UCSD-AML1 (cell line): ENCODE data around the gene DIPK1A.
A peak's percentile ranks its signal among the peaks of the same experiment; 100 is the strongest.

Source experiments
- DNase-seq: peaks from one replicate; lab custom pipeline; 2025; ENCODE audit not compliant: unreplicated experiment; lab: John Stamatoyannopoulos, UW

DIPK1A gene

DNA sequence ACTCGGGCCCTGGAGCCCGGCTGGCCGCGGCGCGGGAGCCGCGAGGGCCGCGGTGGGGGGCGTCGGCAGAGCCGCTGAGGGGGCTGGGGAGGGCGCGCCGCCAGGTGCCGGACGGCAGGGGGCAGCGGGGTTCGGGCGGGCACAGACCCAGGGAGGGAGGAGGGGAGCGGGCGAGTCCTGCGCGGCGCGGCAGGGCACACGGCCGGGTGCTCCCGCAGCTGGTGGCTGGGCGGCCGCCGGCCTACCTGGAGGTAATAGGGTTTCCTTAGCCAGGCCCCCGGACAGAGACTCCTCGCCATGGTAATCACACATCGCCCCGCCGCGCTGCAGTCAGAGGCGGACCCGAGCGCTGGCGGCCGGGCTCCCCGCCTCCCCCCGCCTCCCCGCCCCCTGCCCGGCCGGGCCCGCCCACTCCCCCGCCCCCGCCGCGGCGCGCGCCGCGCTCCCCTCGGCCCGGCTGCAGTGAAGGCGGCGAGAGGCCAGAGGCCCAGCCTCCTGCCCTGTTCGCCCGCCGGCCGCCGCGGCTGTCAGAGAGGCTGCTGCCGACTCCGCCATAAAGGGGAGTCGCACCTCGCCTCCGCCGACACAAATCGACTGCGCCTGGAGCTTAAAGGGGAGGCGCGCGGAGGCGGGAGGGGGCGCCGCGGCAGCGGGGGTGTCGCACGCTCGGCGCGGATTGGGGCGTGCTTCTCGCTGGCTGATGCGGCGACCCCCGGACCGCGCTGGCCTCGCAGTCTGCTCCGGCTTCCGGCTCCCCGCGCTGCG is at the start of gene DIPK1A:
Gene DIPK1A (minus strand): TSS at position 332 of the 765 bp plus-strand sequence. CDS start 33 bp downstream, at position 299.
- DNase-seq = peak; percentile 41

DNA sequence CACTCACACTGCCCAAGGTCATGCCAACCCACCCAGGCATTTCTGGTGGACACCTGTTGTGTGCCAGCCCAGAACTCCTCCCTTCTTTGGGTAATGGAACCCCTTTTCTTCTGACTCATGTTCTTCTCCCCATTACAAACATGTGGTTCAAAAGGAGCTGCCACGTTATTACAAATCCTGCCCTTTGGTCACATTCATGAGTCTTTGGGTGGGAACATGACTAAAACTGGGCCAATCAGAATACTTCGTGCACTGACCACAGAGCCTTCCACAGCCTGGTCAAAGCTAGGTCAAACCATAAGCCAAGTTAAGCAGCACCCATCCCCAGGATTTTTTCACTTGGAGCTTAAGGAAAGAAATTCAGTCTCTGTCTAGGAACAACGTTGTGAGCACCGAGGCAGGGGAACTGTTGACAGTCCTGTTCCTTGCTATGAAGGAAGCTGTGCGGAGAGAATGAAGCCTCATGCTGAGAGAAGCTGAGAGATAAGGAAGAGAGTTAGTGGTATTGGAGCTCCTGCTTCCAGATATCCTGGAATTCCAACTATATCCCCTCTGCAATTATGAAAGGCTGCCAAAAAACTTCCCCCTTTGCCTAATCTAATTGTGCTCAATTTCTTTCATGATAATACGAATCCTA is 46.8 kb upstream of the DIPK1A start:
- no peak for DNase-seq

DNA sequence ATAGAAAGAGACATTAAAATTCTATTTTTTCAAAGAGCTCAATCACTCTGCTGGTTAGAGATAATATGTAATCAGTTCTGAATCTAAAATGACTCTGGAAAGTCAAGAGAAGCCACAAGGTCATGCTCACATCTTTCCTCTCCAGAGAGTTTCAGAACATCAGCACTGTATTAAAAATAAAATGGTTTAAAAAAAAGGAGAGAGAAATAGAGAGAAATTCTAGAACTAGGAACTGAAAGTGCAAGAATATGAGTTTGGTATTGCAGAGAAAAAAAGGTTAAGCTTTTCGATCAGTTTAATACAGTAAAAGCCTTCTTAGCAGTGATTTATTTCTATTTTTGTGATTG is 44.0 kb upstream of the DIPK1A start:
- no peak for DNase-seq

DNA sequence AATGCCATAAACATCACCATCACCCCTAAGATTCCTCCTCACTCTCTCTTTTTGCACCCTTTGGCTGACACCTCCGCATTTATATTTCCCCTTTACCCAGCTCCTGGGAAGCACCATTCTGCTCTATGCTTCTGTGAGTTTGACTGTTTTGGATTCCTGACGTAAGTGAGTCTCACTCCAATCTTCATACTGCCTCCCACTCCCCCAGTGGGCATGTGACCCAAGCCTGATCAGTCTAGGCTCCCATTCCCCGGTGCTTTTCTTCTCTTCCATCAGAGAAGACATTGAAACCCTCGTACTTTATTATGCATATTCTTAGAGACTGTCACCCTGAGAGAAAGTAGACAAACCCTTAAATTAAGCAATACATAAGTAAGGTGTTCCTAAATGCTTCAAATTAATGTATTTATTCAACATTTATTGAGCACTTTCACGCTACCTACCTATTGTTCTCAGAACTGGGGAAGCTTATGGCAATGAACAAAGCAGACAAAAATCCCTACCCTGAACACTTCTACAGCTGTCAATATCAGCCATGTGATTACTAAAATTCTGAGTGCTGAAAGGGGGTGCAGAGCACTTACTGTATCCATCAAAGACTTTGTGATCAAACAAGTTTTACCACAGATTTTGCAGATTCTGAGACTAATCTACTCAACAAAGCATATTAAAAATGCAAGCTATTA is 43.4 kb upstream of the DIPK1A start:
- no peak for DNase-seq

DNA sequence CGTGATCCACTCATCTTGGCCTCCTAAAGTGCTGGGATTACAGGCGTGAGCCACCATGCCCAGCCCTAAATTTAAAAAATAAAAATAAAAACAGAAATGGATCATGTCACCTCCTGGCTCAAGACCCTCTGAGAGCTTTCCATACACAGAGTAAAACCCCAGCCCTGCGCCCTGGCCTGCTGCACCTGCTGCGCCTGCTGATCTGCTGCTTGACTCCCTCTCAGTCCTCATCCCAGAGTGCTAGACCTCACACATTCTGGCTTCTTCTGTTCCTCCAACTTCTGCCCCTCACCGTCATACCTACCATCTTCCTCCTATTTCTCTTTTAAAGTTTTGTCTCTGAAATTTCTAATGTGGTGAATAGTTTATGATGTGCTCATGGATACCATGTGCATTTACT is 42.7 kb upstream of the DIPK1A start:
- DNase-seq = no peak

DNA sequence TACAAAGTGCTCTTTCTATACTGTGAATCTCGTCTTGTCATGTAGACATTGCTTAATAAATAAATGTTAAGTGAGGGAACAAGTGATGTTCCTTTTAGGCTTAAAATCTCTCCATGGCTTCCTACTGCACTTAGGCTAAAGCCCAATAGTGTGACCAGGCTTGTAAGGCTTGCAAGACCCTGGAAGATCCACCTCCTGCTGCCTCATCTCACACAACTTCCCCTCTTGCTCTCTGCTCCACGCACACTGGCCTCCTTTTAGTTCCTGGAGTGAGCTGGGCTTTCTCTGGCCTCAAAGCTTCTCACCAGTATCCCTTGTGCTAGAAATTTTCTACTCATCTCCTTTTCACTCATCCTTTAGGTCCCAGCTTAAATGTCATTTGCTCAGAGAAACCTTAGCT is 41.5 kb upstream of the DIPK1A start:
- no peak for DNase-seq

DNA sequence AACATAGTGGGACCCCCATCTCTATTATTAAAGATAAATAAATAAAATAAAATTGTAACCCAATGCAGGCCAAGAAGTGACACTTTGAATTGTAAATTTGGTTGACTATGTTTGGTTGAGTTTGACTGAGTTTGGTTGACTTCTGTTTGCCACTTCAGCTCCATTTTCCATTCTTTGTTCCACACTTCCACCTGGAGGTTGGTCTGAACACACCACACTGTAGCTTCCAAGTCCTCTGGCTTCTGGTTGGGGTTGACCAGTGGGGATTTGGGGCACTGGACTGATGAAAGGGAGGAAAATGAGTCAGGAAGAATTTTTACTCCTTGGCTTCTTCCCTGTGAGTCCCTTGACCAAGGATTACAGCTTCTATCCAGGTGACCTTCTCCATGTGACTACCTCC is 40.6 kb upstream of the DIPK1A start:
- DNase-seq = no peak

DNA sequence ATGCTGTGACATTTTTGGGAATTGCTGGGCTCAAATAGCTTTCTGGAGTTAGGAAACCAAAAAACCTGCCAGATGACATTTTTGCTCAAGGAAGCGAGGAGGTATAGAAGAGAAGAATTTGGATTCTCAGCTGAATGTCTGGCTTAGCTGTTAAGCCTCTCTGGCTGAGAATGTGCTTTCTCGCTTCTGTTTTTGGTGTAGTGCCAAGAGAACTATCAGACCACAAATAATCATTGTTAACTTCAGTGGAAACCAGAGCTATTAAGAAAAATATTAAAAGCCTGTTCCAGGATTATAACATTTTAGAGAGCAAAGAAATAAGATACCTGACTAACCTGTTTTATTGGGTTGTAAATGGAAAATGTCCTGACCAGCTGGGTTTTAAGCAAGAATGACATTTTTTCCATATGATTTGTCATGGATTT is 39.5 kb upstream of the DIPK1A start:
- DNase-seq = no peak

DNA sequence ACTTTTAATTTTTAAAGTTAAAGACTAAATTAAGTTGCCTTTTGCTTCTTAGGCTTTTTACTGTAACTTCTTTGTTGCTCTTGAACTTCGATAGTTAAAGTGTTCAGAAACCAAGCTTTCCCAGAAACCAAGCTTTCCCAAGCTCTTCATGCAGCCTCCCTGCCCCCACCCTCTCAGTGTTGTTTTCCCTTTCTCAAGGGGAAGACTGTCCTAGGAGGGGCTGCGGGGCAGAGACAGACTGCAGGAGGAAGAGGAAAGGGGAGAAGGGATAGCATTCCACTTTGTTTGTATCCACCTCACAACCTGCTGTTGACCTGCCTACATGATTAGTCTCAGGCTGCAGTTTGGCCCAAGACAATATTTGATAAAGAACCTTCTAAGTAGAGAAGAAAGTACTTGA is 39.0 kb upstream of the DIPK1A start:
- no peak for DNase-seq

DNA sequence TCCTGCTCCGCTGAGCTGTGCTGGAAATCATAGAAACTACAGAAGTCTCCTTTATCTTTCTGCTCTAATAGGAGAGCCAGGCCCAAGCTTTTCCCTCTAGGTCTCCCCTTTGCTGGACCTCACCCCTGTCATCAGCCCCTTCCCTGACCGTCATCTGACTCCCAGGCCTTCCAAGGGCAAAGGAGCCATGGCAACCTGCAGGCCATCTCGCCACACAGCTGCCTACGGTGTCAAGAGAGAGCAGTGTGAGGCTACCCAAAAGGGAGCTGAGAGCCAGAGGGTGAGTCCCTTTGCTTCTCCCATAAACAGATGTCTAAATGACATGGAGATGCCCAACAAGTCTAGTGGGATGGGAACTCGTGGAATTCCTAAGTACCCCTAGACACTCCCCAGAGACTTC is 37.6 kb upstream of the DIPK1A start:
- no peak for DNase-seq

DNA sequence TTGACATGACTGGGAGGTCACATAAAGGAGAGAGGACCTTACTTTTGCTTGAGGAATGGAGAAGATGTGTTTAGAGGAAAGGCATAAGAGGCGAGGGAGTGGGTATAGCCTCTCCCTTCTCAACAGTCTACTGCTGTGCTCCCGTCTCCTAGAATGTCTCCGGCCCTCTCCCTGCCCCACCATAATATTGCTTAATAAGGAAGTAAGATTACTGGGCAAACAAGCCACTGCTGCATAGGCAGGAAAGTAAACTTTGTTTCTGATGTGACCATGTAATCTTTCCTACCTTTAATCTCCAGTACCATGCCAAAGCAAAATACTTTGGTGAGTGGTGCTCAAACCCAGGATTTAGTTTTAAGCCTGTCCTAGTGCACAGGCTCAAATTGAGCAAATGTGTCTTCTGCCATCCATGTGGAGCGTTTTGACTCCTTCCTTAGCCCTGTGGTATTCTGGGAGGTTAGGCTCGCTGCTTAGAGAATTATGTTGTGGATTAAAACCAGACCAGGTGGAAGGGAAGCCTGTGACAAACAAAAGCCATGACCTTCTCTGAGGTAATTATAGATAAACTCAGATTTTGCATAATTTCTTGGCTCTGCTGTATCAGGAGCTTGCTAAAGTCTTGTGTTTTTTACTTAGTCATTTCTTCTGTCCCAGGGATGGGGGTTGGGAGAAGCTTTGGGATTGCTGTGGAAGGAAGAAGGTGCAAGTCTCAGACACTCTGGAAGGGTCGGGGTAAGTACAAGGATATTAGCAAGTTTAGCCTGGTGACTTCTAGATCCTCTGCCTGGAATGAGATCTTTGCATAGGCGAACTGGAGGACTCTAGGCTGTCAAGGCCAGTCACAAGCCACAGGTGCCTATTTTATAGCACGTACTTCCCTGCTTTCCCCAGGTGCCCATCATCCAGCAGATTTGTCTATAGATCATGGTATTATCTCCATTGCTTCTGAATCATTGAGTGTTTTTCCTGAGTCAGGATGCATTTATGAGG is 34.5 kb upstream of the DIPK1A start:
- no peak for DNase-seq

DNA sequence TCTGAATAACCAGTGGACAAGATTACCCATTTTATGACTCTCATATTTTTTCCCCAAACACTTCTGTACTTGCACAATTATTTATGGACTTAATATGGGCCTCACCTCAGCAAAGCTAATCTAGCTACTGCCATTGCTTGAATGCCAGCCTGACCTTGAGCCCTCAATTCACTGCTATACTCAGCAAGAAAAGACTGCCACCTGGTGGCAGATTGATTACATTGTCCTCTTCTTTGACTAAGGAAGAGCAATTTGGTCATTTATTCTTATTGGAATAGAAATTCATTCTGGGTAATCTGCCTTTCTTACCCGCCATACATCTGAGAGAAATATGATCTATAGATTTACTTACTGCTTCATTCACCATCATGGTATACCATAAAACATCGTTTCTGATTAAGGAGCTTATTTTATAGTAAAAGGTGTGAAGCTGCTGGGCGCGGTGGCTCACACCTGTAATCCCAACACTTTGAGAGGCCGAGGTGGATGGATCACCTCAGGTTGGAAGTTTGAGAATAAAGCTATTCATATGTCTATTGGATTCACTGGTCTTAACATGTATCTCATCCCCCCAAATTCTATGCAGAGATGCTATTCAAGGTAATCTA is 32.9 kb upstream of the DIPK1A start:
- no peak for DNase-seq

DNA sequence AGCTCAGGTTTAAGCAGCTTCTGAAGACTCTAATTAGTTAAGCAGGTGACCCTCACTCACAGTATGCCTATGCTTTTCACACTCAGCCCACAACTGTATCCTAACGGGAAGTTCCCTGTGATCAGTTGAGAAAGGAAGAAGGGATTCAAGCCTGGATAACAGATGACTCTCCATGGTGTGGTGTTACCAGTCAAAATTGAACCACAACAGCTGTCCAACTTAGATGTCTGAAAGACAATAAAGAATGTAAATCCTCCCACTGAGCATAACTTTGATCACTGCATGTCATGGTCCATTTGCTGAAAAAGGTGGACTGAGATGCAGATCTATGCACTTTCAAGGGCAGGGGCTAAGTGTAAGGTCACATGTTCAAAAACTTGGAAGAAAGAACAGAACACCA is 32.3 kb upstream of the DIPK1A start:
- no peak for DNase-seq

DNA sequence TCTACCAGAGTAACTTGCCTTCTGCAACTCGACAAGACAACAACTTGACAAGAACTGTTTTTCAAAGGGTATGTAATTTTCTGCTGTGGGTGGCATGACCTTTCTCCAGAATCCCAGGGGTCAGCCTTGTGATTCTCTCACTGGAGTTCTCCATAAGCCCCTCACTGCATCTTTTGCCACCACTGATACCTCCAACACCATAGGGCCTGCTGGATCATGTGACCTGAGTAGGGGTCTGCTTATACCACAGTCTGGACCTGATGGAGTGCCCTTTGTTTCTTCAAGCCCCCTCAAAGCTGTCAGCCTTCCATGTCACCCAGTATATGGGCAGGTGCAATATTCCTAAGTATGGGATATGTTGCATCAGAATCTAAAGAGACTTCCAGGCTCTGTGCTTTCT is 31.6 kb upstream of the DIPK1A start:
- no peak for DNase-seq

DNA sequence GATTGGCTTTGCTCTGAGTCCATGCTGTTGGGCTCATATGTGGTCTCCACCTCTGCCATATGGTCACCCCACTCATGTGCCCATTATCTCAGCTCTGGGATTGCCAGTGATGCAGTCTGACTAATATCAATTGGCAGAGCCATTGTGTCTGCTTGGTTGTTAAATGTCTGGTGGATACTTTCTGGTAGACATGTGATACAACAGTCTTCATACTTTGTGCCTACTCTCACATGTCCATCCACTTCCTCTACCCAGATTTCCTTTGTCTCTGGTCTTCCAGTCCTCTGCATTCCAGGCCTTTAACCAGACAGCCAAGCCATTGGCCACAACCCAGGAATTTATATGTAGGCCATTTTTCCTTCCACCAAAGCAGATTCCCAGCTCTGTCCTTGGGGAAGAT is 30.8 kb upstream of the DIPK1A start:
- DNase-seq = no peak

DNA sequence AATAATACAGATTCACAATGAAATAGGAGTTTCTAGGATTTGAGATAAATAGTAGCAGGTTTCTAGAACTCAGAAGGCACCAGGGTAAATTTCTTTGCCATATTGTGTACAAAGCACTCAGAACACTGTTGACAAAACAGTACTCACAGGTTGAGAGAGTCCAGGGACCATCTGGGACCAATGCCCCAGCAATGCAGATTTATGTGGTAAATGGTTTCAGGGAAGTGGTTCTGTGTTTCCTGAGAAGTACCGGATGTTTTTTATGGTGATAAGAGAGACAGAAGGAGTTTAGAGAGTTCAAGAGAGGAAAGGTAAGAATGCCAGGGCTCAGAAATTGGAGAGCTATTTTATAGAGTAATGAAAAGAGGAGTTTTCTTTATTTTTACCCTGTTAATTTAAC is 29.6 kb upstream of the DIPK1A start:
- no peak for DNase-seq

DNA sequence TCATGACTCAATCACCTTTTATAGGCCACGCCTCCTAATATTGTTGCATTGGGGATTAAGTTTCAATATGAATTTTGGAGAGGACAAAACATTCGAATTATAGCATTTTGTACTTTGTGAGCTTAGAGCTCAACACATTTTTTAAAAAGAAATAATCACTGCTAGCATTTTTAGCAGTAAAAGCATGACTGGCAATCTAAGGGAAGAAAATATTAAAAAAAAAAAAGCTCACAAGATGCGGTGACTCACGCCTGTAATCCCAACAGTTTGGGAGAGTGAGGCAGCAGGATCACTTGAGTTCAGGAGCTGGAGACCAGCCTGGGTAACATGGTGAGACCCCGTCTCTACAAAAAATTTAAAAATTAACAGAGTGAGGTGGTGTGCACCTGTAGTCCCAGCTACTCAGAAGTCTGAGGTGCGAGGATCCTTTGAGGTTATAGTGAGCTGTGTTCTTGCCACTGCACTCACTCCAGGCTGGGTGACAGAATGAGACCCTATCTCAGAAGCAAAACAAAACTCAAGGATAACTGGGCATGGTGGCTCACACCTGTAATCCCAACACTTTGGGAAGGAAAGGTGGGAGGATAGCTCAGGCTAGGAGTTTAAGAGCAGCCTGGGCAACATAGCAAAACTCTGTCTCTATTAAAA is 28.8 kb upstream of the DIPK1A start:
- no peak for DNase-seq

DNA sequence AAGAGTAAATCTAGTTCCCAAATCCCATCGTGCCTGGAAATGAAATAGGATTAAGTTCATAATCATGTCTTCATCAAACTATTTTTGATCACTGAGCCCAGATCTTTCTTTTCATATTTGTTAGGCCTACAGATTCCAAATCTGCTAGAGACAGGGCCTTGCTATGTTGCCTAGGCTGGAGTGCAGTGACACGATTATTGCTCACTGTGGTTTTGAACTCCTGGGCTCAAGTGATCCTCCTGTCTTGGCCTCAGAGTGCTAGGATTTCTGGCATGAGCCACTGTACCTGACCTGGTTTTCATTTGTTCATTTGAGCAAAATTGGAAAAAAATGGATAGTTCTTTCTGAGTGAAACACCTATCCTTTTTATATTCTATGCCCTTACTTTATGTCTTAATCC is 28.0 kb upstream of the DIPK1A start:
- no peak for DNase-seq

DNA sequence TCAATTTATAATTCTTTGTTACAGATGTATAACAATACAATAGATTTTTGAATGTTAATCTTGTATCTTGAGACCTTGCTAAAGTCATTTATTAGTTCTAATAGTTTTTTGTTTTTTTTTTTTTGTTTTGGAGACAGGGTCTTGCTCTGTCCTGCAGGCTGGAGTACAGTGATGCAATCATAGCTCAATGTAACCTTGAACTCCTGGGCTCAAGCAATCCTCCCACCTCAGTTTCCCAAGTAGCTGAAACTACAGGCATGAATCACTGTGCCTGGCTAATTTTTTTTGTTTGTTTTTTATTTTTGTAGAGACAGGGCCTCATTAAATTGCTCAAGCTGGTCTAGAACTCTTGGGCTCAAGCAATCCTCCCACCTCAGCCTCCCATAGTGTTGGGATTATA is 26.2 kb upstream of the DIPK1A start:
- no peak for DNase-seq

DNA sequence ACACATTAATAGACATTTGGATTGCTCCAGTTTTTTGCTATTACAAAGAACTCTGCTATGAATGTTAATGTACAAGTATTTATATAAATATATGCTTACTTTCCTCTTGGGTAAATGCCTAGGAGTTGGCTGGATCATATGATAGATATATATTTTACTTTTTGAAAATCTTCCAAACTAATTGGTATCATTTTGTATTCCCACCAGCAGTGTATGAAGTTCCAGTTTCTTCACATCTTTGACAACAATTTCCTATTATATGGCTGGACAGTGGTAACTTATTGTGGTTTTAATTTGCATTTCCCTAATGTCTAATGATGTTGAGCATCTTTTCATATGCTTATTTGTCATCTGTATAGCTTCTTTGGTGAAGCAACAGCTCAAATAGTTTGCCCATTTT is 23.8 kb upstream of the DIPK1A start:
- no peak for DNase-seq
